H9 (cell line): ENCODE data around the gene SCCPDH. TPM values are rescaled to one million over a fixed set of nuclear protein-coding genes. Genes with fewer than 3 reads are reported as not detected.

Experiments used
- DNase-seq: peaks from one replicate; pipeline ENCODE4 v3.0.0-alpha.2; 2017
- H2AFZ ChIP-seq: one replicate; pipeline ENCODE4 v1.6.1; 2013; ENCODE audit warnings: mild to moderate bottlenecking, low read length, control low read depth, moderate library complexity
- H2AK5ac ChIP-seq: 2 replicates; pipeline ENCODE4 v1.6.1; 2013; ENCODE audit warnings: low read length, control low read depth, mixed read lengths; ENCODE audit not compliant: insufficient read length
- H2BK120ac ChIP-seq: one replicate; pipeline ENCODE4 v1.6.1; 2013; ENCODE audit warnings: low read depth, mild to moderate bottlenecking, low read length, control low read depth, inconsistent platforms; ENCODE audit not compliant: poor library complexity, severe bottlenecking
- H2BK12ac ChIP-seq: 2 replicates; pipeline ENCODE4 v1.6.1; 2013; ENCODE audit warnings: low read length, control low read depth, mixed read lengths, low read depth; ENCODE audit not compliant: insufficient read length
- H2BK15ac ChIP-seq: 2 replicates; pipeline ENCODE4 v1.6.1; 2013; ENCODE audit warnings: low read depth, low read length, control low read depth
- H2BK20ac ChIP-seq: one replicate; pipeline ENCODE4 v1.6.1; 2013; ENCODE audit warnings: low read depth, mild to moderate bottlenecking, low read length, control low read depth, inconsistent platforms; ENCODE audit not compliant: poor library complexity, severe bottlenecking
- H2BK5ac ChIP-seq: 2 replicates; pipeline ENCODE4 v1.6.1; 2013; ENCODE audit warnings: low read length, control low read depth, mixed read lengths; ENCODE audit not compliant: insufficient read length
- H3K14ac ChIP-seq: 2 replicates; pipeline ENCODE4 v1.6.1; 2013; ENCODE audit warnings: low read length, control low read depth; ENCODE audit not compliant: insufficient read depth
- H3K18ac ChIP-seq: 2 replicates; pipeline ENCODE4 v1.6.1; 2013; ENCODE audit warnings: low read depth, mild to moderate bottlenecking, mixed read lengths, low read length, control low read depth; ENCODE audit not compliant: insufficient read length
- H3K23ac ChIP-seq: 2 replicates; pipeline ENCODE4 v1.6.1; 2013; ENCODE audit warnings: low read length, control low read depth, mixed read lengths, low read depth; ENCODE audit not compliant: insufficient read length
- H3K23me2 ChIP-seq: 2 replicates; pipeline ENCODE4 v1.6.1; 2013; ENCODE audit warnings: low read depth, mild to moderate bottlenecking, mixed read lengths, low read length, control low read depth; ENCODE audit not compliant: insufficient read length, poor library complexity, severe bottlenecking
- H3K27ac ChIP-seq: 2 replicates; pipeline ENCODE4 v1.5.1; 2013; ENCODE audit warnings: low read length, control low read depth, mixed read lengths, low read depth; ENCODE audit not compliant: insufficient read length
- H3K27me3 ChIP-seq: 2 replicates; pipeline ENCODE4 v1.6.1; 2013; ENCODE audit warnings: low read length, control low read depth, inconsistent platforms; ENCODE audit not compliant: insufficient read depth
- H3K4ac ChIP-seq: 2 replicates; pipeline ENCODE4 v1.6.1; 2013; ENCODE audit warnings: low read depth, mild to moderate bottlenecking, control low read depth, inconsistent platforms, low read length, moderate library complexity
- H3K4me1 ChIP-seq: 2 replicates; pipeline ENCODE4 v1.6.1; 2013; ENCODE audit warnings: low read length, control low read depth, inconsistent platforms; ENCODE audit not compliant: insufficient read depth
- H3K4me2 ChIP-seq: 2 replicates; pipeline ENCODE4 v1.6.1; 2013; ENCODE audit warnings: low read length, control low read depth, mixed read lengths; ENCODE audit not compliant: insufficient read length, insufficient read depth
- H3K56ac ChIP-seq: 2 replicates; pipeline ENCODE4 v1.6.1; 2013; ENCODE audit warnings: low read depth, mild to moderate bottlenecking, mixed read lengths, low read length, control low read depth; ENCODE audit not compliant: insufficient read length
- H3K79me1 ChIP-seq: 2 replicates; pipeline ENCODE4 v1.6.1; 2013; ENCODE audit warnings: low read depth, mild to moderate bottlenecking, moderate library complexity, low read length, control low read depth, inconsistent platforms; ENCODE audit not compliant: insufficient read depth, poor library complexity, severe bottlenecking
- H3K79me2 ChIP-seq: 2 replicates; pipeline ENCODE4 v1.6.1; 2013; ENCODE audit warnings: low read length, control low read depth, inconsistent platforms; ENCODE audit not compliant: insufficient read depth
- H3K9ac ChIP-seq: 2 replicates; pipeline ENCODE4 v1.6.1; 2013; ENCODE audit warnings: low read length, control low read depth, mixed read lengths; ENCODE audit not compliant: insufficient read length; ENCODE audit errors: extremely low read depth
- H3K9me3 ChIP-seq: one replicate; pipeline ENCODE4 v1.6.1; 2013; ENCODE audit warnings: low read depth, low read length, inconsistent platforms; ENCODE audit not compliant: control insufficient read depth
- H3T11ph ChIP-seq: one replicate; pipeline ENCODE4 v1.6.1; 2013; ENCODE audit warnings: mild to moderate bottlenecking, low read length, control low read depth, inconsistent platforms
- H4K20me1 ChIP-seq: one replicate; pipeline ENCODE4 v1.6.1; 2013; ENCODE audit not compliant: control insufficient read depth, insufficient read length, insufficient read depth
- H4K5ac ChIP-seq: 2 replicates; pipeline ENCODE4 v1.6.1; 2013; ENCODE audit warnings: low read depth, mild to moderate bottlenecking, mixed read lengths, low read length, control low read depth; ENCODE audit not compliant: insufficient read length
- H4K8ac ChIP-seq: replicated peaks from 2 replicates; pipeline ENCODE4 v1.6.1; 2013; ENCODE audit warnings: low read length, control low read depth, mixed read lengths, low read depth; ENCODE audit not compliant: insufficient read length
- H4K91ac ChIP-seq: 2 replicates; pipeline ENCODE4 v1.6.1; 2013; ENCODE audit warnings: low read depth, mild to moderate bottlenecking, moderate library complexity, mixed read lengths, low read length, control low read depth; ENCODE audit not compliant: insufficient read length
- H3K27ac Mint-ChIP-seq, 3 experiments: 2 replicates in 2 of 3; 3 replicates in 1 of 3; pipeline ENCODE4 v1.8.0; 2020 to 2021; ENCODE audit warnings: mixed read lengths in 3 of 3, mild to moderate bottlenecking in 1 of 3, moderate library complexity in 1 of 3
- H3K27me3 Mint-ChIP-seq: 2 replicates; pipeline ENCODE4 v1.8.0; 2021; ENCODE audit warnings: low read depth, mild to moderate bottlenecking, moderate library complexity, mixed read lengths
- H3K36me3 Mint-ChIP-seq, 3 experiments: 2 replicates in 2 of 3; 3 replicates in 1 of 3; pipeline ENCODE4 v1.8.0; 2020 to 2021; ENCODE audit warnings: low read depth in 3 of 3, mixed read lengths in 3 of 3; ENCODE audit not compliant: insufficient read depth in 1 of 3
- H3K4me1 Mint-ChIP-seq, 2 experiments: 2 replicates each; pipeline ENCODE4 v1.8.0; 2020; ENCODE audit warnings: mixed read lengths in 2 of 2
- H3K4me3 Mint-ChIP-seq, 2 experiments: 2 replicates in 1 of 2; 3 replicates in 1 of 2; pipeline ENCODE4 v1.8.0; 2020 to 2021; ENCODE audit warnings: mild to moderate bottlenecking in 2 of 2, mixed read lengths in 2 of 2, moderate library complexity in 1 of 2
- H3K9me3 Mint-ChIP-seq, 2 experiments: 2 replicates in 1 of 2; 3 replicates in 1 of 2; pipeline ENCODE4 v1.8.0; 2020; ENCODE audit warnings: mild to moderate bottlenecking in 2 of 2, mixed read lengths in 2 of 2, moderate library complexity in 1 of 2
- CTCF ChIP-seq: fragments of 200-600 bp; sonication (generic); conservative IDR thresholded peaks from 3 replicates; pipeline ENCODE4 v1.8.0; 2021; ENCODE audit warnings: antibody characterized with exemption, mild to moderate bottlenecking
- WGBS: extraction: QIAGEN DNeasy Blood & Tissue Kit; methylation state at CpG from one replicate; pipeline ENCODE4 v1.1.7; 2013; ENCODE audit warnings: missing lambda C conversion rate, low lambda C conversion rate, mixed read lengths; ENCODE audit not compliant: insufficient read length; ENCODE audit errors: extremely low coverage; 5-methylcytosine and 5-hydroxymethylcytosine counted together
- total RNA-seq: library from RNA; stranded (reverse); gene quantifications from 2 replicates; pipeline ENCODE4 v1.2.1, GENCODE V29; 2021

Gene SCCPDH
- total RNA-seq, 1 experiment from 2014 or later: 20.7 TPM

GRCh38 chr1:246735735-246736134 is 11.5 kb downstream of the SCCPDH start:
- Mint-ChIP-seq H3K4me1 (no peaks in the 10 kb centered on the region), H3K4me3 (no peak overlapping the region), H3K27ac (no peak overlapping the region), H3K9me3 (peaks cover 0 to 3% of the 10 kb centered on the region in 2 experiments; a peak in 3 of 5 replicates), H3K27me3 (no peaks in the 10 kb centered on the region), H3K36me3 (peaks cover 25 to 40% (median 40%) of the 10 kb centered on the region in 3 experiments; a peak in 6 of 7 replicates)
- no peaks in the 10 kb centered on the region for H3K23me2 ChIP-seq
- WGBS: 100% methylated on average over 2 of the region's 5 CpGs
- no peak overlapping the region for H3K14ac ChIP-seq
- no peak overlapping the region for H3K9ac ChIP-seq
- no peak overlapping the region for H2AFZ ChIP-seq
- H3K4me2 ChIP-seq: no peak overlapping the region
- no peaks in the 10 kb centered on the region for H4K20me1 ChIP-seq
- no peaks in the 10 kb centered on the region for H3K4me1 ChIP-seq
- H4K91ac ChIP-seq: no peak overlapping the region
- H3K4ac ChIP-seq: no peak overlapping the region
- H2BK120ac ChIP-seq: no peak overlapping the region
- no peak overlapping the region for H2BK5ac ChIP-seq
- H3K79me2 ChIP-seq: no peaks in the 10 kb centered on the region
- no peak overlapping the region for H2BK12ac ChIP-seq
- no peak overlapping the region for H2BK20ac ChIP-seq
- H4K5ac ChIP-seq: no peak overlapping the region
- H3K27me3 ChIP-seq: no peaks in the 10 kb centered on the region
- no peak for TF ChIP-seq CTCF
- no peaks in the 10 kb centered on the region for H3K9me3 ChIP-seq
- H3T11ph ChIP-seq: no peak overlapping the region
- no peak for DNase-seq
- no peak overlapping the region for H3K56ac ChIP-seq
- H3K18ac ChIP-seq: no peak overlapping the region
- H3K23ac ChIP-seq: no peak overlapping the region
- H2BK15ac ChIP-seq: no peak overlapping the region
- H3K79me1 ChIP-seq: no peaks in the 10 kb centered on the region
- H4K8ac ChIP-seq: no peak overlapping the region
- H3K27ac ChIP-seq: no peak overlapping the region
- no peak overlapping the region for H2AK5ac ChIP-seq
